GM19328 (cell line): ENCODE measurements around the gene POLDIP2.

Source experiments
- ATAC-seq: cut with Tn5 transposase; IDR thresholded peaks from one replicate; pipeline ENCODE4 v1.9.1; 2021; ENCODE audit warnings: mild to moderate bottlenecking, moderate library complexity; ENCODE audit not compliant: unreplicated experiment

Gene POLDIP2

DNA sequence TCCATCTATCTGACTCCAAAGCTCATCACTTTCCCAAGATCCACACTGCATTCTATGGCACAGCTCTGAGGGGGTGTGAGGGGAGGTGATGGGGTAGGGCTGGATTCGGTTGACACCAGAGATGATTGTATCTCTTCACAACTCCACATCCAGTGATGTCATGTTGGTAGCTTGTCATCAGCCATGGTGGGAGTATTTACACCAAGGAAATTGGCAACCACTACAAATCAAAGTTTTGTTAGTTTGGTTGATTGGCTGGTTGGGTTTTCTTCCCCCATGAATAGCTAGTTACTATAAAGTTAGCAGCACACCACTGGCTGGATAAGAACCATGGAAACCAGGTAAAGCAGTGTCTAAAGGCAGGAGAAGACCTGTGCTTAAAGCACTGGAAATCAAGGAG, 33.7 kb upstream of the POLDIP2 start:
- no peak for ATAC-seq

- no peak for ATAC-seq
Measured at GRCh38 chr17:28390563-28390962, 33.2 kb upstream of the POLDIP2 start.

GRCh38 chr17:28390141-28390540, 32.8 kb upstream of the POLDIP2 start:
- ATAC-seq = no peak

DNA sequence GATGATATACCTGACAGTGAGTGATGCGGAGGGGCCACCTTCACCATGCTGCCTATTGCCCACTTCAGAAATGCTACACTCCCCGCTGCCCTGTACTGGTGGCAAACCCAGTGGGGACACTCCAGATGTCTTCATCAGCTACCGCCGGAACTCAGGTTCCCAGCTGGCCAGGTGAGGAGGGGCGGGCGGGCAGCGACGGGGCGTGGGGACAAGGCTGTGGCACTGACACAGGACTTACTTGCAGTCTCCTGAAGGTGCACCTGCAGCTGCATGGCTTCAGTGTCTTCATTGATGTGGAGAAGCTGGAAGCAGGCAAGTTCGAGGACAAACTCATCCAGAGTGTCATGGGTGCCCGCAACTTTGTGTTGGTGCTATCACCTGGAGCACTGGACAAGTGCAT, 30.8 kb upstream of the POLDIP2 start:
- ATAC-seq = no peak

DNA sequence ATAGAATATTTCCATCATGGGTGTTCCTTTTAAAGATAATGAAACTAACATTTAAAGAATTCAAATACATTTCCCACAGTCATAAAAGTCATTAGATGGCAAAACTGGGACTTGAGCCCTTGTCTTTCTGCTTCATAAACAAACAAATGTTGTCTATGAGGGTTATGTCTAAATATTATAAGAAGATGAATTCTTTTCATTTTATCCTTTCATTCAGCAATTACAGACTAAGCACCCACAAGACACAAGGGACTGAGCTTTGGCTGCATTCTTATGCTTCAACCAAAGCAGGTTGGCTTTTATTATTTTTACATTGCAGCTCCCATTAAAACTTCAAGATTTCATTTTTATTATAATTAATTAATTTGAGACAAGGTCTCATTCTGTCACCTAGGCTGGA, 29.1 kb upstream of the POLDIP2 start:
- ATAC-seq = no peak

GRCh38 chr17:28385406-28385805, 28.1 kb upstream of the POLDIP2 start:
- ATAC-seq = no peak

DNA sequence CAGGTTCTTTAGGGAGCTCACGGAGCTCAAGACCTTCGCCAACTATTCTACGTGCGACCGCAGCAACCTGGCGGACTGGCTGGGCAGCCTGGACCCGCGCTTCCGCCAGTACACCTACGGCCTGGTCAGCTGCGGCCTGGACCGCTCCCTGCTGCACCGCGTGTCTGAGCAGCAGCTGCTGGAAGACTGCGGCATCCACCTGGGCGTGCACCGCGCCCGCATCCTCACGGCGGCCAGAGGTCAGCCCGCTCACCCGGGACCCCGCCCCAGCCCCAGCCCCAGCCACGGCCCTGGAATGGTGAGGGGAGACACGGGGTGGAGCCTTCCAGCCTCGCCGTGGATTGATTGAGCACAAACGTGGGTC, 27.7 kb upstream of the POLDIP2 start:
- ATAC-seq = peak; percentile 10

- ATAC-seq = peak; percentile 58
Measured at GRCh38 chr17:28384281-28385036, 27.1 kb upstream of the POLDIP2 start.

- no peak for ATAC-seq
Measured at GRCh38 chr17:28381141-28381825, 24.0 kb upstream of the POLDIP2 start.

GRCh38 chr17:28379814-28380801, 22.8 kb upstream of the POLDIP2 start:
- ATAC-seq = no peak

DNA sequence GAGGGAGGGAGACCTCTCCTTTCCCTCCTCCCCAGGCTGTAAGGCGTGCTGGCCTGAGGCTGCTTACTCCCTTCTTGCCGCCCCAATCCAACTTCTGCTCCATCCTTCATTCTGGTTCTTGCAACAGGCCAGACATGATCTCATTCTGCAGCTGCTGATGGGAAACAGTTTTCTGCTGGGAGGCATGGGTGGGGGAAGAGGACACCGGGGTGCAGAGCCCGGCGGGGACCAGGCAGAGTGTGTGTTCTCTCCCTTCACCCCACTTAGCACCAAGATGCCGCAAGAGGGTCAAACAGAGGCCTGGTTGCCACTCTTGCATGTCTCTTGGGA, 15.6 kb upstream of the POLDIP2 start:
- no peak for ATAC-seq

DNA sequence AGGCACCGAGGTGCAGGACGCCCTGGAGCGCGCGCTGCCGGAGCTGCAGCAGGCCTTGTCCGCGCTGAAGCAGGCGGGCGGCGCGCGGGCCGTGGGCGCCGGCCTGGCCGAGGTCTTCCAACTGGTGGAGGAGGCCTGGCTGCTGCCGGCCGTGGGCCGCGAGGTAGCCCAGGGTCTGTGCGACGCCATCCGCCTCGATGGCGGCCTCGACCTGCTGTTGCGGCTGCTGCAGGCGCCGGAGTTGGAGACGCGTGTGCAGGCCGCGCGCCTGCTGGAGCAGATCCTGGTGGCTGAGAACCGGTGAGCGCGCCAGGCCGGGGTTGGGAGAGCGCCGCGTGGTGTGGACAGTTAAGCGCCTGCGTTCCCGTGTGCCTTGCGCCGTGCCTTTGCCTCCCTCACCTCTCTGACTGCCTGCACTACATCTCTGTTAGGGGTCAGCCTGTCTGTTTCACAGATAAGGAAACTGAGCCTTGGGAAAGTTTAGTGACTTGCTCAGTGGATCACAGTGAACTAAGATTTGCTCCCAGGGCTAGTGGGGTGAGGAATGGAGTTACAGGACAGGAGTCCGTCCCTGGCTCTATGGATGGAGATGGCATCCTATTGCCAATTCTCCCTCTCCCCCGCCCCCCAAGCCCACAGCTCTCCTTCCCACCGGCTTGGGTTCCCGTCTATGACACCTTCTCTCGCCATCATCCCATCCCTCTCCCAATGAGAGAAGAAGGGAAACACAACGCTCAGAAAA, 15.0 kb upstream of the POLDIP2 start:
- no peak for ATAC-seq

GRCh38 chr17:28371245-28372202, 14.2 kb upstream of the POLDIP2 start, which contains the start of gene SARM1:
SARM1 (plus strand) TSS chr17:28371694; CDS start chr17:28372033, 339 bp downstream.
- ATAC-seq = peak; percentile 92

- no peak for ATAC-seq
Measured at GRCh38 chr17:28370744-28371103, 13.4 kb upstream of the POLDIP2 start.

GRCh38 chr17:28370035-28370743, 12.9 kb upstream of the POLDIP2 start, which contains the start of gene VTN:
VTN (minus strand) TSS chr17:28370307; CDS start chr17:28370203, 104 bp downstream.
- no peak for ATAC-seq

- no peak for ATAC-seq
Measured at GRCh38 chr17:28369684-28370034, 12.3 kb upstream of the POLDIP2 start.

- no peak for ATAC-seq
Measured at GRCh38 chr17:28368915-28369683, 11.8 kb upstream of the POLDIP2 start.

GRCh38 chr17:28368306-28368831, 11.0 kb upstream of the POLDIP2 start:
- ATAC-seq = no peak
